HG02759 (cell line): ENCODE results near the gene HIF1AN.

Source experiments
- ATAC-seq: cut with Tn5 transposase; IDR thresholded peaks from one replicate; pipeline ENCODE4 v1.9.1; 2021; ENCODE audit warnings: mild to moderate bottlenecking, moderate library complexity; ENCODE audit not compliant: unreplicated experiment

Gene HIF1AN

DNA sequence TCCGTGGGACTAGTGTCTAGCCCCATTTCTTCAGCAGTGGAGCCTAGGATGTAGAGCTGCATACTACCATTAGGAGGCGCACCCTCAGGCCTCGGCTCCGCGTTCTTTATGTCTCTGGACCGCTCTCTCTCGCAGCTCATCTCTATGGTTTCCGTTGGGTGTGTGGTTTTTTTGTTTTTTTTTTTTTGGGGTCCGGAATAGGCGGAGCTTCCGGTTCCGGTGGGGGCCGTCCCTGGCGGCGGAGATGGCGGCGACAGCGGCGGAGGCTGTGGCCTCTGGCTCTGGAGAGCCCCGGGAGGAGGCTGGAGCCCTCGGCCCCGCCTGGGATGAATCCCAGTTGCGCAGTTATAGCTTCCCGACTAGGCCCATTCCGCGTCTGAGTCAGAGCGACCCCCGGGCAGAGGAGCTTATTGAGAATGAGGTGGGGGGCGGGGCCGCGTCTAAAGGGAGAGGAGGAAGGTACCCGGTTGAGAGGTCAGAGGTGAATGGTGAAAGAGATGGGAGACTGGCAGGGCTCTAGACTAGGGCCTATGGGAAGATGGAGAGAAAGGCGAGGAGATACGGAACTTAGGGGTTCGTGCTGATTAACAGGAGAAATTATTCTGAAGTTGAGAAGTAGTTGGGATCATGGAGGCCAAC, at the start of gene HIF1AN:
HIF1AN (plus strand) TSS at position 229 of the 639 bp plus-strand sequence; CDS start at position 245, 16 bp downstream.
- peak; percentile 95 for ATAC-seq

DNA sequence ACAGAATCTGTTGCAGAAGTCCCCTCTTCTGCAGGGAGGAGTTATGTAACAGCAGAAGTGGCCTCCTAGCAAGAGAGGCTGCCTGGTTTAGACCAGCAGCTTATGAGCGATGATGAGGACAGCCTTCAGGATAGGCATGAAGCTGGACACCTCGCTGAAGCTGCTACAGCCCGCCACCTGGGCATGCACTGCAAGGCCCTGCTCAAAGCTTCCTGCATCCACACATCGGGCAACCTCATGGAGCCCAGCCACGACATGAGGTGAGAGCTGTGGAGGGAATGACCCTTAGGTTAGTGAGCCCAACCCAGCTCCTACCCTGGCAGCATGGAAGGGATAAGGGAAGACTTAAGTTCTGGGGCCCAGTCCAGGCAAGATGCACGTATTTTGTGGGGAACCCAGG, 48.2 kb upstream of the HIF1AN start:
- ATAC-seq, result no peak

DNA sequence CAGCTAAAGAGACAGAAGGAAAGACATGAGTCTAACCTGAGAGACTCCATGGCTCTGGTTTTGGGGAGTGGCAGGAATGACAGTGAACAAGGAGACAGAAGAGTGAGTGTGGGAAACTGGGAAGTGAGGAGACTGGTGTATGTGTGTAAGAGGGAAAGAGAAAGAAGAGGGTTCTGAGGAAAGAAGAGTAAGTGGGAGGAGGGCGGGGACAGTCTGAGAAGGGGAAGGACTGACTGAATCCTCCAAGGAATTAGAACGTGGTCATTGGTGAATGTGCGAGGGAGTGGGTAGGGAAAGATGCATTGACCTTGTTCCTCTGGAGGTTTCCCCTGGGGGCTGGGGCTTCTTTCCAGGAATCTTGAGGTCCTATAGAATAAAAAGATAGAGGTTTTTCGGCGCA, 46.3 kb upstream of the HIF1AN start:
- ATAC-seq, result no peak

DNA sequence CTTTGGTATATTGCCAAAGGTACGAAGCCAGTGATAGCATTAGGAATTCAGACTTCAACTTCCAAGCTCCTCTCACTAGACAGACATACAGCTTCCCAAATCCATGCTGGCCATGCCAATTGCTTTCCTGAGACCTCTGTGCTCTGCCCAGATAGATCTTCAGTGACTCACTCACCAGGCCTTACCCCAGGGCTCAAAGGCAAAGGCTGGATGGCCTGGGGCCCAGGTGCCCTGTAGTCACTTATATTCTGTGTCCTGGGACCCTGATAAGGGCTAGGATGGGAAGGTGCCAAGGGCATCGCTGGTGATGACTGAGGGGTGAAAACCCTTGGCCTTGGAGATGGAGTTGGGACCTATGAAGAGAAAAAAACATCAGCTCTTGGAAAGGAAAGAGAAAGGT, 45.2 kb upstream of the HIF1AN start:
- no peak for ATAC-seq

DNA sequence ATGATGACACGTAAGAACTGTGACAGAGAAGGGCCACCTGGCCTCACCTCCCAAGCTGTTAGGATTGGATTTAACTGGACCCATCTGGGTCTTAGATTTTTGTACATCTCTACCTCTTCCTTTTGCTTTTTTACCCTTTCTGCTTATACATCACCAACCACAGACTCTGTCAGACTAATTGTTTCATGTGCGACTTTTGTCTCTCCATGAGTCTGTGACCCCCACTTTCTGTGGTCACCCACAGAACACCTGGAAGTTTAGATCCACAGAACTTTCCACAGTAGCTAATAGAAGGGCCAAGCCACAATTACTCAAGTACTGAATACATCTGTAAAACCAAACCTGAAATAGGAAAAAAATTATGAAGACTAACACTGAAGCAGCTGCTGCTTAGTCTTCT, 39.2 kb upstream of the HIF1AN start:
- no peak for ATAC-seq

DNA sequence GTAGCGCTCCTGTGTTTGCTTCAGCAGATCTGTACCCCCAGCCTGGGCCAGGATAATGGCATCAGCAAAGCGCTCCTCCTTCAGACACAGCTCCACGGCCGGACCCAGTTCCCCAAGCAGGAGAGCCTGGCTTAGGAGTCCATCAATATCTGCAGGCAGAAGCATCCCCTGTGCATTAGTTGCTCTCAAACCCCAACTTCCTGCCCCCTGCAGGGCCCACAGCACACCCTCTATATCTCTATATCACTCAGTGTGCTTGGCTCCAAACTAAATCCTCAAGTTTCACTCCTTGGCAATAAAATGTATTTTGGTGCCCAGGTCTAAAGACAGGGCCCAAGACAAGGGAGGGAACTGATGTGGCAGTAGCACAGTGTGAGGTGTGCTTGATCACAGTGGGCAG, 37.7 kb upstream of the HIF1AN start:
- ATAC-seq, result no peak

DNA sequence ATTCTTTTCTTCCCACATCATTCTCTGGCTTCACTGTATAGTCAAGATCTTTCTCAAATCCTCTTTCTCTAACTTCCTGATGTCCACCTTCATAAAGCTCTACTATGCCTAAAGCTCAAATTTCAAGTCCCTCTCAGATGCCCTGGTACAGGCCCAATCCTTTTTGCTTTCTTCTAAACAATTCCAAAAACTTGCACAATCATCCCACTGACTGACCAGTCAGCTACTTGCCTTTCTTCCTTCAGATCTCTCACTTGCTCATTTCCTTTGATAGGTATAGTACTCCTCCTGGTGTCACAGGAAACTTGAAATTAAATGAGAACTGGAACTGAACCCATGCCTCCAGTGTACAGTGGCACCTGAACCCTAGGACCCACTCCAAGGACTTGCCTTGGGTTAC, 34.3 kb upstream of the HIF1AN start:
- no peak for ATAC-seq

DNA sequence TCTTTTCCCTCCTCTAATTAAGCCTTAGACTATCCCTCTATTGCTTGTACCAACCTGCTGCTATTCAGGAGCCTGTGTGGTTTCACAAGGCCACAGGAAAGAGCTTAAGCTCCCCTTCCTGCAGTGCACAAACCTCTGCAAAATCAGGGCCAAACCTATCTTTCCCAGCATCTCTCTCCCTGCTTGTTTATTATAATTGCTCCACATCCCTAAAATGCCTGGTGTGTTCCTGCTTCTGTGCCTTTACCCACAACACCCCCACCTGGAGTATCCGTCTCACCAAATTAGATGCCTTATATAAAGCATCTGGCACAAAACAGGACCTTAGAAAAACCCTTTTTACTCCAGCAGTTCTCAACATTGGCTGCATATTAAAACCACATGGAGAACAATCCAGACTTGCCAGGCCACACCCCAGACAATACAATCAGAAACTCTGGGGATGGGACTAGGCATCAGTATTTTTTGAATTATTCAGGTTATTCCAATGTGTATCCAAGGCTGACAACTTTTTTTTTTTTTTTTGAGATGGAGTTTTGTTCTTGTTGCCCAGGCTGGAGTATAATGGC, 32.7 kb upstream of the HIF1AN start:
- ATAC-seq, result no peak

DNA sequence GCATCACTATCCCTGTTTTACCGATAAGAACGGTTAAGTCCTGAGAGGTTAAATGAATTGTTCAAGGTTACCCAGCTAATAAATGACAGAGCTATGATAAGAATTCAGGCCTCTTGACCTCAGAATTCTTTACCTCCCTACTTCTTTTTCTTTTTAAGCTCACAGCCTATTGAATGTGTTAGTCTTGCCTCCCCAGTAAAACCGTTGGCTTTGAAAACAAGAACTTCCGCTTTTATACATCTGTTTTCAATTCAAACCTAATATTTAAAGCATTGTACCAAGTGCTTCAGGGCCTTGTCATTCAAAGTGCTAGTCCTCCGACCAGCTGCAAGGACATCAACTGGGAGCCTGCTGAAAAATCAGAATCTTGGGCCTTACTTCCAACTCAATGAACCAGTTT, 31.6 kb upstream of the HIF1AN start:
- no peak for ATAC-seq

DNA sequence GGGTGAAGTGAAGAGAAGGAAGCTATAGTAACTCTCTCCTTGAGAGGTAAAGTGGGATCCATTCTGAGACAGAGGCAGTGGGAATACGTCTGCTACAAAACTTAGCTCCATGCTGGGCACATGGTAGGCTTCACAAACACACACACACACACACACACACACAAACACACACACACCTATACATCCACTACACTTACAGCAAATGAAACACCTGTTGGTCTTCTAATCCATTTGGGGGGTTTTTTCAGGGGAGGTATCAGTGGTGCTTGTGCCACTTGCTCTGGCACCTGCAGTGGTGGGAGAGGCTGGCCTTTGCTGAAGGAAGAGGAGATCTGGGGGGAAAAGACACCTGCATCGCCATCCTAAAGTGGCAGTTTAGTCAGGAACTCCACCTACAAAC, 30.6 kb upstream of the HIF1AN start:
- ATAC-seq, result no peak

DNA sequence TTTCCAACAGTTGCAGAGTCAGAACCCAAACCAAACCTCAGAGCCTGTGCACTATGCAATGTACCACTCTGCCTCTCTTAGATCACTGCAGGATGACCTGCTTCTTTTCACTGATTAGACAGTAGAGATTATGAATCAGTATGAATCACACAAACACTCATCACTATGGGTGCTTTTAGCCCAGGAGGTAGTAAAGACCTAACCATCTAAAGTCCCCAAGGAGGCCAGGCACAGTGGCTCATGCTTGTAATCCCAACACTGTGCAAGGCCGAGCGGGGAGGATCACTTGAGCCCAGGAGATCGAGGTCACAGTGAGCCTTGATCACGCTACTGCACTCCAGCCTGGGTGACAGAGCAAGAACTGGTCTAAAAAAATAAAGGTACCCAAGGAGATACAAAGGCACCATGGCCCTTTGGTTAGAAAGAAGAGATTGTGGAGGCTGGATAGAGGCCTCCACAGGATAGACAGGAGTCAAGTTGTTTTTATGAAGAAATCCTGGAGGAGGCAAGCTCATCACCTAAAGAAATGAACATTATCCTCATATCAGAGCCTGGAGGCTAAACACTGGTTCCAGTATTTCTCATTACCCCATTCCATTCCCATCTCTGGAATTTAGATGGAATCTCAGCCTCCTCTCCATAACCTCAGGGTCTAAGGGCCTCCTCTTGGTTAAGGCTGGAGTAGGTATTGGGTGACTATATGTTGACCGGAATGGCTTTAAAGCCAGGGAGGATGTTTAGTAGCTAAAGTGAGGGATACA, 29.0 kb upstream of the HIF1AN start:
- ATAC-seq, result no peak

DNA sequence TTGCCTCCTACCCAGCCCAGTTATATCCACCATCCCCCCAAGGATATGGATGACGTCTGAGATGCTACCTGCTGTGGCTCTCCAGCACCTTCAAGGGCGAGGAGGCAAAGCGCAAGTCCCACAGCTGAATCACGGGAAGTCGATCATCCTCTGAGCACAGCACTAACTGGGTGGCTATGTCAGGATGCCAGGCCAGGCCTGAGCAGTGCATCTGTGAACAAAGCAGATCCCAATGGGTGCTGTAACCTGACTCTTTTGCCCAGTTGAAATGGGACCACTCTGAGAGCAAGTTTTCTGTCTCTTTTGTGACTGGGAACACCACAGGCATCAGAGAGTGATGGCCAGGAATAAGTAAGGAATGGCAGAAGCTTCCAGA, 28.4 kb upstream of the HIF1AN start:
- ATAC-seq, result no peak

DNA sequence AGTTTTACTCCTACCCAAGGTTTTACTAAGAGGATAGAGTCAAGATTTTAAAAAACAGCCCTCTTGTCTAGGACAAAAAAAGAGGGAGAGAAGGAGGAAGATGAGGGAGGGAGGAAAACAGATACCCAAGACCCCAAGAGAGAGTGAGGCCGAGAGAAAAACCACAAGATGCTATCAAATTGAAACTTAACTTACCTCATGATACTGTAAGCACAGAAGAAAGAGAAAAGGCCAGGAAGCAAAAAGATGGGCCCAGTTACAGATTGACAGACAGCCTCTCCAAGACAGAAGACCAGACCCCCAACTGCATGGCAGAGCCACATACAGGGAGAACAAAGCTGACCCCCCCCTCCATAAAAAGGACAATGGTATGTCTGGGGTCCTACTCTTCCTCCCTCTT, 27.5 kb upstream of the HIF1AN start:
- no peak for ATAC-seq

DNA sequence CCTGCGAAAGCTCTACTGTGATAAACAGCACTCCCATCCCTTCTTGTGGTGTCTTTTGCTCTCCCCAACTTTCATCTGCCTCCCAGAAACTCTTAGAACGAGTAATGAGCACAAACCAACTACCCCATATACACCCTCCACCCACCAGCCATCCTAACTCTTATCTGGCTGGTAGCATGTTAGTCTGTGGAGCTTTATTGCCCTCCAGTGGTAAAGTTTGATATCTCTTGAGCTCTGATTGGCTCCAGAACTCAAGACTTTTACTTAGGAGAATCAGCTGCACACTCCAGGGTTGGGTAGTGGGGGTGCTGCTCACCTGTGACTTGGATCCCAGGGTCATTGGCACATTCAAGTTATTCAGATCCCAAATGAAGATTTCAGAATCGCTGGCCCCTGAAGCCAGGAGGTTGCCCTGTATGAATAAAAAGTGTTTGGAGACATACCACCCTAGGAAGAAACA, 27.0 kb upstream of the HIF1AN start:
- ATAC-seq, result no peak

DNA sequence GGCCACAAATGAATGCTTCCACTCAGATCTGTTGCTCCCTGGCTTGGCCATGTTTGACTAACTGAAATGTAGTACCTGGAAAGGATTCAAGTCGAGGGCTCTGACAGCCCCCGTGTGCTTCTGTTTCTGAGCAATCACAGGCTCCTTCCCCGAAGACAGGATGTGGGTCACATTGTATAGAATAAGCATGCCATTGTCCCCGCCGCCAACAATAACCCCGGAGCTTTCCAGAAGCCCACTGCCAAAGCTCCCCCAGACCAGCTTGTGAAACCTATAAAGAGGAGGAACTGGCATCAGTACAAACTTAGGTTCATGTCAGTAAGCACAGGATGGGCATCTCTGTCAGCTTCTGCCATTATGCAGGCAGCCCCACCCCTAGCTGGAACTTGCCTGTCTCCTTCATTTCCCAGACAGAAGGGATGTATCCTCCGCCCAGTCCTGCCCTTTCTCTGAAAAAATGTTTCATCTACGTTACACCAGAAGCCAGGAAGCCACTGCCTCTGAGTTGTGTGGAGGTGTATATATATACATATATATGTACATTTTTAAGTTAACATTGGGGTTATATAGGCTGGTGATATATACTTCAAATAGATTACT, 26.4 kb upstream of the HIF1AN start:
- no peak for ATAC-seq

DNA sequence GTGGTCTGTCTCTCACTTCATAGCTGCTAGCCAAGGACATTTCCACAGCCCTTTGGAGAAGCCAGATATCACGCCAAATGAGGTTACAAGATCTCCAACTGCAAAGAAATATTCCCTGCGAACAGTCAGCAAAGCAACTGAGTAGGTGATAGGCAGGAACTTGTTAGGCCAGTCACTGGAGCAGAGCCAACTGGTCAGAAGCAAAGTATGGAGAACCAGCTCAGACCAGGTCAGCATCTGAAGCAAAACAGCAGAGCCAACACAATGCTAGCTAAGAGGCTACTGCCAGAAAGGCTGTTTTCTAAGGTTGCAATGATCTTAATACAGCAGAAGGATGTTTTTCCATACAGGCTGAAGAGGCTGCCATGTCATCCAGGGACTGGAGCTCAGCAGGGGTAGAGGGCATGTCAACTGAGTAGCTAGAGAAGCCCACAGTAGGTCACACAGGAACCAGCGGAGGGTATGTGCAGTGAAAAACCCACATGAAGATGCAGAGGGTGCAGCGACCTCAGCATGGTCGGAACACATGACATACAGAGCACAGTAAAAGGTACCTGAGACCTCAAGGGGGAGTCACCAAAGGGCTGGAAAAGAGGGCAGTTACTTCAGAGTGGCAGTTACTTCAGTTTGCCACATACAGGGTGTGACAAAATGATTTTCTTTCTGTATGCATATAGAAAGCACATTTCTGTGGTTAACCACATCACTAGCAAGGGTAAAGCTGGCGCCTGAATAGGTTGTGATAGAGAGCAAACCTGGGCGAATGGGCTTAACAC, 25.0 kb upstream of the HIF1AN start:
- ATAC-seq, result no peak

DNA sequence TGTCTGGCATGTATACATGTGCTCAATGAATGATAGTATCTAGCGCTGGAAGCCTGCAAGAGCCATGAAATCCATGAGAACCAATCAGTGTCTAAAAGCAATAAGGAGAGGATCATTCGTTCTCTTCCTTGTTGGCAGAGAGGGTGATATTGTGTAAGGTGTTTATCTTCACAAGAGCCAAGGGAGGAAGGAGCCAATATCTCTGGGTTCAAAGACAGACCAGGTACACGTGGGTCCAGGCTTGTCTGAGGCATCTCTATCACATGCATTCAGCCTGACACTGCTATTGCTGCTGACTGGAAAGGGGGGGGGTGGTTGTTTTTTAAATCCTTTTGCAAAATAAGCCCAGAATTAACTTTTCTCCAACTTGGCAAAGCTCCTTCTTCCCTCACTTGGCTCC, 20.1 kb upstream of the HIF1AN start:
- no peak for ATAC-seq

DNA sequence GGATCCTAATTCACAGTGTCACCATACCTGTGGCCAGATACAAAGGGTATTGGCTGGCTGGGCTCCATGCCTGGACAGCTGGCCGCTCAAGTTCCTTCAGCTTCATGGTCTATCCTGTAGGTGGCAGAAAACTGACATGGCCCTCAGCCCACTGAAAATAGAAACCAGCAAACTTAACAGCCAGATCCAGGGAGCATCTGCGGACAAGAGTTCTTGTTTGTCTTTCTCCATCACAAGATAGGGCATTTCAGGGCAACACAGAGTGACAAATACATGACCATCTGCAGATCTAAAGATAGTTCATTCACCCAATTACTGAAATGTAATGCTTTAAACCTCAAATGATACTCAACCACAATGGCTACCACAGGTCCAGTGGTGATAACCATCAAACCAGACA, 18.9 kb upstream of the HIF1AN start:
- no peak for ATAC-seq

DNA sequence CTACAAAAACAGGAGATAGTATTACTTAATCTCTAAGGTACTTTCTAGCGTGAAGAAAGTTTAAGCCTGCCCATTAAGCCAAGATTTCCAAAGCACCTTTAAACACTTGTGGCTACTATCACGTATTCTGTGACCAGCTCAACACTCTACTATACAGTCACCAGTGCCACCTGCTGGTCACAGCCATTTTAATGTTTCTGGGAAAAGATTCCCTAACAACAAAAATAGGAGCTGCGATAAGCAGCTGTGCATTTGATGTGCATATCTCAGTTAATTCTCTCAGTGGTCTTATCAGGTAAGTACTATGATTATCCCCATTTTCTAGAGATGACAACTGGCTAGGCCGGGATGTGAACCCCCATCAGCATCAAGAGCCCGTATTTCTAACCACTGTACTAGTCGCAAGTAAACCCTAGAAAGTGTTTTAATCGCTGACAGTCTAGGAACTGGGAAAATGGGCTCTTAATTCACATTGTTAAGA, 16.9 kb upstream of the HIF1AN start:
- no peak for ATAC-seq

DNA sequence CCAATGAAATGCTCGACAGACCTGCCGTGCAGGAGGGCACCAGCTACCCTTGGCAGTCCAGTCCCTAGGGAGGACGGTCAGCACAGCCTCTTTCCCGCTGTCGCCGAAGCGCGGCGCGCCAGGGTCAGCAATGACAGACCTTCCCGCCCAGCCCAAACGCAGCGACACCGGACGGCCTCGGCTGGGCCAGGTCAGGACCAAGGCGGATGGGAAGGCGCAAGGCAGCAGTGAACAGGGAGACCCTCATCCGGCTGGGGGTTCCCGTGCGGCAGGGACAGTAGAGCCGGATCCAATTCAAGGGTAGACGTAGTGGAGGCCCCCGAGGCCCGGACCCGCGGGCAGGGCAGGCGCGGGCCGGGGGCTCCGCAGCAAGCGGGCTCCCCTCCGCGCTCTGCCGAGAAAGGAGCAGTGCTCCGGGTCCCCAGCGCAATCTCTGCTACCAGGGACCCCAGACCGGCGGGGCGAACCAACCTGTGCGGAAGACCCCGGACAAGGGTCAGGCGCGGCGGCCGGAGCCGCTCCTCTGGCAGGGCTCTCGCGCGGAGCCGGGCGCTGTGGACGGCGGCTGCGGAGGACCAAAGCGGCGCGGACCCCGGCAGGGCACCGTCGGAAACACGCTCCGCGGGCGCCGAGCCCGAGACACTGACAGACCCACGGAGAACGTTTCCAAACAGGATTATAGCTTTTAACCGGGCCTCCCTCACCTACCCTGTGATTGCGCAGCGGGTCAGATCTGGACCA, 16.3 kb upstream of the HIF1AN start, which contains the start of gene SEC31B:
SEC31B (minus strand) TSS at position 551 of the 741 bp plus-strand sequence. CDS start 2,909 bp downstream, outside the sequence.
- ATAC-seq, result no peak
